ENCODE results near the gene CACNA2D3.

- TF ChIP-seq CTCF (IDR thresholded peaks at IDR 0.05) = no peak
- no peak for TF ChIP-seq POLR2A (IDR thresholded peaks at IDR 0.05)
These were observed 51.0 kb downstream of the CACNA2D3 start for GRCh38 chr3:54173371-54173770.
